SU-DHL-6 (cell line): ENCODE results near the gene SBK1.

ENCODE experiments used
- EZH2phosphoT487 ChIP-seq: fragments of 200-600 bp; sonication (generic), shearing (Covaris generic); conservative IDR thresholded peaks from 2 replicates; pipeline ENCODE4 v1.6.1; 2018; ENCODE audit warnings: mild to moderate bottlenecking, antibody characterized with exemption, low read length, moderate library complexity, mixed read lengths
- TF ChIP-seq, protein P1 (sequence below): fragments of 200-600 bp; sonication (generic); IDR thresholded peaks from one replicate; pipeline ENCODE4 v1.5.1; 2017; ENCODE audit warnings: antibody characterized with exemption, mild to moderate bottlenecking, low read length, moderate library complexity; ENCODE audit not compliant: insufficient read depth, poor library complexity, severe bottlenecking

DNA sequence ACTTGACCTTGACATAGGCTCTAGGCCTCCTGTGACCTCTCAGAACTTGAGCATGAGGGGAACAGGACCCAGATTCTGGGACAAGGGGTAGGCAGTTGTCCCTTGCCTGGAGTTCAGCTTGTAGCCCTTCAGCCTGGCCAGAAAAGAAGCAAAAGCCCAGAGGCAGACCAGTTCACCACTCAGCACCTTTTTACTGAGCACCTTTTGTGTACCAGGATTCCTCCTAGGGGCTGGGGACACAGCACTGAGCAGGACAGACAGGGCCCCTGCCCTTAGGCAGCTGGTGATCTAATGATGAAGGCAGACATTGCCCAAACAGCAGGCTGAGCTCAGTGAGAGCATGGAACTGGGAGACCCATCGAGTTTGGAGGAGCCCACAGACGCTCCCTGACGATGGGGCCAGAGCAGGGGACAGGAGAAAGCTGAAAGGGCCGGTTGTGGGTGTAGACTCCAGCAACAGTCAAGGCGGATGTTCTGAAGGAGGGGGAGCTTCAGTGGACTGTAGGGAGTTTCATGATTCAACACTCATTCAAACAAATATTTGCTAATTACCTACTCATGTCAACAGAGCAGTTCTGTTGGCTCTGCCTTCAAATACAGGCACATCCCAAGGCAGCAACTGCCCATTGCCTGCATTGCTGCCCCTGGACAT, 32.0 kb downstream of the SBK1 start:
- TF ChIP-seq, protein P1, sequence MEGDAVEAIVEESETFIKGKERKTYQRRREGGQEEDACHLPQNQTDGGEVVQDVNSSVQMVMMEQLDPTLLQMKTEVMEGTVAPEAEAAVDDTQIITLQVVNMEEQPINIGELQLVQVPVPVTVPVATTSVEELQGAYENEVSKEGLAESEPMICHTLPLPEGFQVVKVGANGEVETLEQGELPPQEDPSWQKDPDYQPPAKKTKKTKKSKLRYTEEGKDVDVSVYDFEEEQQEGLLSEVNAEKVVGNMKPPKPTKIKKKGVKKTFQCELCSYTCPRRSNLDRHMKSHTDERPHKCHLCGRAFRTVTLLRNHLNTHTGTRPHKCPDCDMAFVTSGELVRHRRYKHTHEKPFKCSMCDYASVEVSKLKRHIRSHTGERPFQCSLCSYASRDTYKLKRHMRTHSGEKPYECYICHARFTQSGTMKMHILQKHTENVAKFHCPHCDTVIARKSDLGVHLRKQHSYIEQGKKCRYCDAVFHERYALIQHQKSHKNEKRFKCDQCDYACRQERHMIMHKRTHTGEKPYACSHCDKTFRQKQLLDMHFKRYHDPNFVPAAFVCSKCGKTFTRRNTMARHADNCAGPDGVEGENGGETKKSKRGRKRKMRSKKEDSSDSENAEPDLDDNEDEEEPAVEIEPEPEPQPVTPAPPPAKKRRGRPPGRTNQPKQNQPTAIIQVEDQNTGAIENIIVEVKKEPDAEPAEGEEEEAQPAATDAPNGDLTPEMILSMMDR: no peak
- no peak for TF ChIP-seq EZH2phosphoT487
